Cardiac muscle cell (in vitro differentiated cells and primary cell): ENCODE measurements around the gene FAM237A. TPM values are rescaled to one million over a fixed set of nuclear protein-coding genes. Genes with fewer than 3 reads are reported as not detected.

Experiments used
- DNase-seq, 2 donors: peaks; one replicate each; pipeline versions ENCODE4 v3.0.0 to v3.0.0-alpha.2; 2010 to 2017; ENCODE audit warnings: low read depth in 1 of 2, low spot score in 1 of 2
- H3K27ac ChIP-seq: fragments of 200-600 bp; sonication (generic); 2 replicates; pipeline ENCODE4 v1.5.1; 2016
- H3K27me3 ChIP-seq: fragments of 200-600 bp; sonication (generic); 2 replicates; pipeline ENCODE4 v1.6.0; 2016; ENCODE audit warnings: control low read depth
- H3K36me3 ChIP-seq: fragments of 200-600 bp; sonication (generic); 2 replicates; pipeline ENCODE4 v1.5.1; 2016; ENCODE audit warnings: control low read depth
- H3K4me1 ChIP-seq: fragments of 200-600 bp; sonication (generic); 2 replicates; pipeline ENCODE4 v1.8.1; 2017; ENCODE audit warnings: low read depth, mild to moderate bottlenecking, mixed run types
- H3K4me3 ChIP-seq: fragments of 200-600 bp; sonication (generic); 2 replicates; pipeline ENCODE4 v1.5.1; 2016; ENCODE audit warnings: mild to moderate bottlenecking
- H3K9me3 ChIP-seq: fragments of 200-600 bp; sonication (generic); 2 replicates; pipeline ENCODE4 v1.5.1; 2017; ENCODE audit warnings: low read depth, mild to moderate bottlenecking, control low read depth
- polyA plus RNA-seq: library from polyadenylated mRNA; unstranded; fragments of >200 nt; fragmentation: Nextera tagmentation; extraction: Ambion mirVana; gene quantifications from 2 replicates; pipeline ENCODE4 v1.2.1, GENCODE V29; 2016
- total RNA-seq: library from RNA; depleted of rRNA; stranded (reverse); fragments of >200 nt; gene quantifications from 2 replicates; pipeline ENCODE4 v1.2.3, GENCODE V29; 2016
- TF ChIP-seq, protein P1 (sequence below): IDR thresholded peaks from 2 replicates; pipeline ENCODE4 v1.5.1; 2012; ENCODE audit warnings: low read depth, mild to moderate bottlenecking, low read length

Gene FAM237A
- total and polyA plus RNA-seq, 2 experiments from 2014 or later, result not detected

DNA sequence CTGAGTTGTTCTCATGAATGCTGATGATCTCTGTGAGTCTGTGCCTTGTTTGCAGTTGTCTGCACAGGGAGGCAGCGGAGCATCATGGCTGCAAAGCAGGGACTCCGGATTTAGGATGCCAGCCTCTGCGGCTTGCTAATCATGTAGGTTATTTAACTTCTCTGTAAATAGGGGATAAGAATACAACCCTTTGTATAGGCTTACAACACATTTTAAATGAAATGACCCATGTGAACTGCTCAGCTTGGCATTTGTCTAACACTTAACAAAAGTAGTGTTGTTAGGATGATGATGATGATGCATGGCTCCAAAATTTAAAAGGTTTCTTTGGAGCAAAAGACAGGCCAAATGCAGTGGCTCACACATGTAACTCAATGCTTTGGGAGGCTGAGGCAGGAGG, 56.5 kb downstream of the FAM237A start:
- DNase-seq, result no peak
- TF ChIP-seq, protein P1, sequence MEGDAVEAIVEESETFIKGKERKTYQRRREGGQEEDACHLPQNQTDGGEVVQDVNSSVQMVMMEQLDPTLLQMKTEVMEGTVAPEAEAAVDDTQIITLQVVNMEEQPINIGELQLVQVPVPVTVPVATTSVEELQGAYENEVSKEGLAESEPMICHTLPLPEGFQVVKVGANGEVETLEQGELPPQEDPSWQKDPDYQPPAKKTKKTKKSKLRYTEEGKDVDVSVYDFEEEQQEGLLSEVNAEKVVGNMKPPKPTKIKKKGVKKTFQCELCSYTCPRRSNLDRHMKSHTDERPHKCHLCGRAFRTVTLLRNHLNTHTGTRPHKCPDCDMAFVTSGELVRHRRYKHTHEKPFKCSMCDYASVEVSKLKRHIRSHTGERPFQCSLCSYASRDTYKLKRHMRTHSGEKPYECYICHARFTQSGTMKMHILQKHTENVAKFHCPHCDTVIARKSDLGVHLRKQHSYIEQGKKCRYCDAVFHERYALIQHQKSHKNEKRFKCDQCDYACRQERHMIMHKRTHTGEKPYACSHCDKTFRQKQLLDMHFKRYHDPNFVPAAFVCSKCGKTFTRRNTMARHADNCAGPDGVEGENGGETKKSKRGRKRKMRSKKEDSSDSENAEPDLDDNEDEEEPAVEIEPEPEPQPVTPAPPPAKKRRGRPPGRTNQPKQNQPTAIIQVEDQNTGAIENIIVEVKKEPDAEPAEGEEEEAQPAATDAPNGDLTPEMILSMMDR, result no peak

More for the DNA sequence above, 56.5 kb downstream of the FAM237A start:
- H3K4me1 ChIP-seq, result no peaks in the 10 kb centered on the region
- H3K4me3 ChIP-seq, result no peak overlapping the region
- H3K27ac ChIP-seq, result no peak overlapping the region
- peaks cover 27% of the 10 kb centered on the region for H3K27me3 ChIP-seq
- H3K36me3 ChIP-seq, result no peaks in the 10 kb centered on the region
- H3K9me3 ChIP-seq, result no peaks in the 10 kb centered on the region

Other genes starting within 250 kb of the FAM237A start
- 9.3 and 11.3 TPM in 2 replicates for gene ADAM23, start 199.0 kb upstream of the FAM237A start, total RNA-seq
- gene ADAM23, start 199.0 kb upstream of the FAM237A start, polyA plus RNA-seq, result 13.1 and 15.8 TPM in 2 replicates
- not detected in 2 replicates for gene DYTN, start 75.9 kb downstream of the FAM237A start, total RNA-seq
- gene DYTN, start 75.9 kb downstream of the FAM237A start, polyA plus RNA-seq, result not detected in 2 replicates
- 2.9 and 4.7 TPM in 2 replicates for gene MDH1B, start 122.8 kb downstream of the FAM237A start, total RNA-seq
- 1.4 and 1.8 TPM in 2 replicates for gene MDH1B, start 122.8 kb downstream of the FAM237A start, polyA plus RNA-seq
- 16.5 and 22.3 TPM in 2 replicates for gene FASTKD2, start 123.1 kb downstream of the FAM237A start, total RNA-seq
- gene FASTKD2, start 123.1 kb downstream of the FAM237A start, polyA plus RNA-seq, result 24.5 and 40.8 TPM in 2 replicates